GM12865 (cell line): ENCODE results near the gene CD34.
A peak's percentile ranks its signal among the peaks of the same experiment; 100 is the strongest.

ENCODE experiments used
- DNase-seq: peaks from one replicate; pipeline ENCODE4 v3.0.0; 2010; ENCODE audit warnings: low read depth
- H3K4me3 ChIP-seq: 2 replicates; pipeline ENCODE4 v1.5.1; 2011; ENCODE audit warnings: mild to moderate bottlenecking, low read depth, low read length, control low read depth
- TF ChIP-seq, protein P1 (sequence below): IDR thresholded peaks from 2 replicates; pipeline ENCODE4 v1.5.1; 2011; ENCODE audit warnings: low read length, control low read depth, low read depth, inconsistent platforms; ENCODE audit not compliant: insufficient read depth; ENCODE audit errors: missing control alignments

CD34 gene

DNA sequence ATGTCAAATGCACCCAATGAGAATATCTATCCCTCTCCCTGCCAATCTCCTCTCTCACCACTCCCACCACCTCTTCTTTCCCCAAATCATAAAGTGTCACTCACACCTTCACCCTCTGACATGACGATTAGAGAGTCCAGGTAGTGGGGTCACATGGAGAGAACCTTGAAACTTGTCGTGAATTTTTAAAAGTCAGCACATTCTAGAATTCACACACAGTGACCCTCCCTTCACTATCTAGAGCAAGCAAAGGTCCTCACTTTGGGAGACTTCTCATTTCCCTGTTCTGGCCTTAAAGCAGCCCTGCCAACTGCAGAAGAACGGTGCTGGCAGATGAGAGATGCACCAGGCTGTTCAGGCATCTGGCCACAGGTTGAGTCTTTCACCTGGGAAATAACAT lies 61.9 kb downstream of the CD34 start:
- TF ChIP-seq, protein P1, sequence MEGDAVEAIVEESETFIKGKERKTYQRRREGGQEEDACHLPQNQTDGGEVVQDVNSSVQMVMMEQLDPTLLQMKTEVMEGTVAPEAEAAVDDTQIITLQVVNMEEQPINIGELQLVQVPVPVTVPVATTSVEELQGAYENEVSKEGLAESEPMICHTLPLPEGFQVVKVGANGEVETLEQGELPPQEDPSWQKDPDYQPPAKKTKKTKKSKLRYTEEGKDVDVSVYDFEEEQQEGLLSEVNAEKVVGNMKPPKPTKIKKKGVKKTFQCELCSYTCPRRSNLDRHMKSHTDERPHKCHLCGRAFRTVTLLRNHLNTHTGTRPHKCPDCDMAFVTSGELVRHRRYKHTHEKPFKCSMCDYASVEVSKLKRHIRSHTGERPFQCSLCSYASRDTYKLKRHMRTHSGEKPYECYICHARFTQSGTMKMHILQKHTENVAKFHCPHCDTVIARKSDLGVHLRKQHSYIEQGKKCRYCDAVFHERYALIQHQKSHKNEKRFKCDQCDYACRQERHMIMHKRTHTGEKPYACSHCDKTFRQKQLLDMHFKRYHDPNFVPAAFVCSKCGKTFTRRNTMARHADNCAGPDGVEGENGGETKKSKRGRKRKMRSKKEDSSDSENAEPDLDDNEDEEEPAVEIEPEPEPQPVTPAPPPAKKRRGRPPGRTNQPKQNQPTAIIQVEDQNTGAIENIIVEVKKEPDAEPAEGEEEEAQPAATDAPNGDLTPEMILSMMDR, result no peak
- no peak overlapping the region for H3K4me3 ChIP-seq
- DNase-seq, result no peak

DNA sequence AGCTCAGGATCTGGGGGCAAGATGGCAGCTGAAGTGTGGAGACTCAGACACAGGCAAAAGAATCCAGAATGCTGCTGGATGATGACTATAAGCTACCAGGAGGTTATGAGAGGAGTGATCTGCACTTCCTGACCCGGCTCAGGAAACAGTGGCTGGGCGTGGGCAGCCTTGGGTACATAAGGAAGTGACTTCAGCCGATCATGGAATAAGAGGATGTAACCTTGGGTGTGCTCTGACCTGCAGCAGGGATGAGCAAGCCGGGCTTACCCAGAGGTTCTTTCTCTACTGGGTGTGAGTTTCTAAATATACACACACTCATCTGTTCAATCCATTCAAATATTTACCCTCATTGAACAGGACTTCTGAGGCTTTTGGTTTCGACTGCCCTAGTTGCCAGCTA lies 62.7 kb downstream of the CD34 start:
- no peak overlapping the region for H3K4me3 ChIP-seq
- DNase-seq, result peak; percentile 60
- TF ChIP-seq, protein P1, result no peak

DNA sequence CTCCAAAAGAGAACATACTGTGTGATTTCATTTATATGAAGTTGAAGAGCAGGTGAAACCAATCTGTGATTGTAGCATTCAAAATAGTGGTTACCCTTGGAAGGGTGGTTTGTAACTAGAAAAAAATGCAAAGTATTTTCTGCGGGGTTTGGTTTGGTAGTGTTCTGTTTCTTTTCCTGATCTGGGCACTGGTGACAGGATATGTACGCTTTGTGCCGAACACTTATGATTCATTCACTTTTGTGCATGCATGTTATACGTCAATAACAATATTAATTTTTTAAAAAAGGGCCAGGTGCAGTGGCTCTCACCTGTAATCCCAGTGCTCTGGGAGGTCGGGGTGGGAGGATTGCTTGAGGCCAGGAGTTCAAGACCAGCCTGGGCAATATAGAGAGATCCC lies 63.8 kb downstream of the CD34 start:
- TF ChIP-seq, protein P1, result no peak
- H3K4me3 ChIP-seq, result no peak overlapping the region
- no peak for DNase-seq

DNA sequence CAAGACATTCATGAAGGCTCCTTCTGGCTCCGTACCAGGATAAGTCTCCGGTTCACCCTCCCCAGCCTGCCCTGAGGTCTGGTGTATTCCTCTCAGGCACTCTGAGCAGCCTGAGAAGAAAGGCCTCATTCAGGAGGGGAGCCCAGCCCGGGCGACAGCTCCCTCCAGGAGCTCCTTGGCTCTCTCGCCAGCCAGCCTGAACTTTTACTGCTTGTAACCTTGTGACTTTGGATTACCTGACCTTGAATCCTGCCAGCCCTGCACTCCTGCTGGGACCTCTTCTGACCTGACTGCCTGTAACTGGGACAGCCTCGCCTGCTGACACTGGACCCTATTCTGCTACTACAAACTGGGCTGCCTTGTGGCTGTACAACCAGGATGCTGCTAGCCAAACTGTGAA lies 65.8 kb downstream of the CD34 start:
- no peak for DNase-seq
- no peak overlapping the region for H3K4me3 ChIP-seq
- TF ChIP-seq, protein P1, result no peak

DNA sequence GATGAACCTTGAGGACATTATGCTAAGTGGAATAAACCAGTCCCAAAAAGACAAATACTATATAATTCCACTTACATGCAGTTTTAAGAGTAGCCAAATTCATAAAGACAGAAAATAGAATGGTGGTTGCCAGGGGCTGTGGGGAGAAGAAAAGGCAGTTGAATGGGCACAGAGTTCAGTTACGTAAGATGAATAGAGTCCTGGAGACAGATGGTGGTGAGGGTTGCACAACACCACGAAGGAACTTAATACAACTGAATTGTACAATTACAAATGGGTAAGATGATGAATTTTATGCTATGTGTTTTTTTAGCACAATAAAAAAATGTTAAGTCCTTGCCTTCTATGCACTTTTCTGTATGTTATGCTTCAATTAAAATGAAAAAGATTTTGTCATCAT lies 66.6 kb downstream of the CD34 start:
- TF ChIP-seq, protein P1, result no peak
- no peak overlapping the region for H3K4me3 ChIP-seq
- DNase-seq, result no peak

DNA sequence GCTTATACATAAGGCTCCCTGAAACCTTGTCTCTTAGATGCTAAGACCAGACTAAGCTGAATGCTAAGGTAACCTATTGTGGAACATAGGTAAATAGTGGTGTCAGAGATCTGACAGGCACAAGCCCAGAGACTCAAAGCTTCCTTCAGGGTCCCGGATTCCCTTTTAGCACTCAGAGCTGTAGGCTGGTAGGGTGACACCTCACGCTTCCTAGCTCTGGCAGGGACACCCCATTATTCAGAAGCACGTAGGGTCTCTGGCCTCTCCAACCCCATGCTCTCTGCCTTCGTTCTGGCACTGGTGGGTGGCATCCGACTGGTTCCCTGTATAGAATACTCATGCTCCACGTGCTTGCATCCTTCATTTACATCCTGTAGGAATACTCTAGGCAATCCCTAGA lies 68.4 kb downstream of the CD34 start:
- no peak overlapping the region for H3K4me3 ChIP-seq
- TF ChIP-seq, protein P1, result no peak
- DNase-seq, result no peak

DNA sequence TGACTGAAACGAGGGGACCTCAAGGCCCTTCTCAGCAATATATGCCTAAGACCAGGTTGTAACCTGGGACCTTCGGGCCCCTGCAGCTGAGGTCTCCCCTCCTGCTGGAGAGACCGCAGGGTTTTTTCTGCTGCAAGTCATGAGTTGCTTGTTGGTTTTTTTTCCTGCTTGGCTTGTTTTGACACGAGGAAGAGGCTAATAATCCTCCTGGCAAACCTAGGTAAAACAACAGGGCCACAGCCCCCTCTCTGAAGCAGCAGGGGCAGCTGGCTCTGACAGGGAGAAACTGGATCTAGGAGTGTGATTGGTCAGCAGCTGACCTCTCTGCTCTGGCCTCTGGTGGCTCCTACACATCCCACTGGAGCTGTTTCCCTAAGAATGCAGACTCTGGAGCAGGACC lies 69.0 kb downstream of the CD34 start:
- H3K4me3 ChIP-seq, result no peak overlapping the region
- TF ChIP-seq, protein P1, result no peak
- no peak for DNase-seq
